ENCODE measurements around the gene LRRC3C.

GRCh38 chr17:39926588-39927100 is 888 bp upstream of the LRRC3C start:
- TF ChIP-seq POLR2A (IDR thresholded peaks at IDR 0.05; ENCODE audit: low read length) (no peak), GATA1 (IDR thresholded peaks at IDR 0.05; ENCODE audit: low read depth, low read length) (no peak)

Measured in erythroblast (primary cell).